ENCODE measurements around the gene KDM3B. TPM values are rescaled to one million over a fixed set of nuclear protein-coding genes. Genes with fewer than 3 reads are reported as not detected.

The KDM3B gene
- total and polyA plus RNA-seq, 2 experiments from 2014 or later, result 25.8 to 86.6 TPM

GRCh38 chr5:138476918-138477317 lies 124.4 kb downstream of the KDM3B start (continued):
- TF ChIP-seq ETS1 (IDR thresholded peaks at IDR 0.05) (no peak), EZH2phosphoT487 (IDR thresholded peaks at IDR 0.05; ENCODE audit: unreplicated experiment) (no peak), POLR2AphosphoS5 (IDR thresholded peaks at IDR 0.05; ENCODE audit: low read depth) (no peak), NANOG (IDR thresholded peaks at IDR 0.05; ENCODE audit: borderline replicate concordance) (no peak), JUNB (IDR thresholded peaks at IDR 0.05; ENCODE audit: unreplicated experiment) (no peak), CTCF (conservative IDR thresholded peaks at IDR 0.05; ENCODE audit: low read depth in 2 of 2) (no peak), CREB1 (CRISPR knock-in tag; IDR thresholded peaks at IDR 0.05; ENCODE audit: low read depth) (no peak), ZNF114 (CRISPR knock-in tag; IDR thresholded peaks at IDR 0.05) (no peak), STAT1 (IDR thresholded peaks at IDR 0.05; ENCODE audit: unreplicated experiment) (no peak), REST (IDR thresholded peaks at IDR 0.05; ENCODE audit: unreplicated experiment) (no peak)

GRCh38 chr5:138482638-138483037 lies 130.2 kb downstream of the KDM3B start:
- no peak for ATAC-seq
- H3K4me3 Mint-ChIP-seq, result no peak overlapping the region
- TF ChIP-seq EZH2phosphoT487 (IDR thresholded peaks at IDR 0.05; ENCODE audit: unreplicated experiment), result no peak
- TF ChIP-seq EZH2 (IDR thresholded peaks at IDR 0.05; ENCODE audit: low read depth, unreplicated experiment), result no peak
- no peak for TF ChIP-seq CTCF (conservative IDR thresholded peaks at IDR 0.05; ENCODE audit: low read depth in 2 of 2)
- no peak for TF ChIP-seq ZNF114 (CRISPR knock-in tag; IDR thresholded peaks at IDR 0.05)
- TF ChIP-seq POLR2AphosphoS5 (IDR thresholded peaks at IDR 0.05; ENCODE audit: low read depth), result no peak
- no peak for TF ChIP-seq JUNB (IDR thresholded peaks at IDR 0.05; ENCODE audit: unreplicated experiment)
- TF ChIP-seq CREB1 (CRISPR knock-in tag; IDR thresholded peaks at IDR 0.05; ENCODE audit: low read depth), result no peak
- TF ChIP-seq ETS1 (IDR thresholded peaks at IDR 0.05), result no peak
- no peak for TF ChIP-seq REST (IDR thresholded peaks at IDR 0.05; ENCODE audit: unreplicated experiment)

More at GRCh38 chr5:138482638-138483037, 130.2 kb downstream of the KDM3B start:
- no peak for DNase-seq (ENCODE audit: low spot score)
- Histone ChIP-seq H3K9me2 (ENCODE audit: insufficient read depth) (no peaks in the 10 kb centered on the region), H3K79me2 (replicated peaks; ENCODE audit: insufficient read depth) (no peaks in the 10 kb centered on the region), H2AFZ (0 out of 2 replicates have a peak overlapping the region, but pooled peaks have one; percentile 43), H3K27me3 (ENCODE audit: insufficient read depth) (no peaks in the 10 kb centered on the region), H4K20me1 (replicated peaks; ENCODE audit: insufficient read depth) (no peaks in the 10 kb centered on the region), H3K4me3 (no peak overlapping the region), H3K27ac (ENCODE audit: low read depth) (no peak overlapping the region), H3K4me1 (ENCODE audit: insufficient read depth) (no peaks in the 10 kb centered on the region), H3F3A (replicated peaks; ENCODE audit: low read depth) (0 out of 2 replicates have a peak, but pooled peaks cover 4% of the 10 kb centered on the region), H3K36me3 (ENCODE audit: insufficient read depth) (no peaks in the 10 kb centered on the region), H3K4me2 (no peak overlapping the region)
- H3K4me1 Mint-ChIP-seq, result peaks cover 7% of the 10 kb centered on the region
- H3K27ac Mint-ChIP-seq, result no peak overlapping the region
- H3K9me3 Mint-ChIP-seq, result no peaks in the 10 kb centered on the region
- no peaks in the 10 kb centered on the region for H3K36me3 Mint-ChIP-seq (ENCODE audit: low read depth)
- peaks cover 5% of the 10 kb centered on the region for H3K27me3 Mint-ChIP-seq (ENCODE audit: insufficient read depth, low read depth, poor library complexity)

Measured in GM23338 (cell line).